ENCODE data around the gene HSF5. TPM values are rescaled to one million over a fixed set of nuclear protein-coding genes. Genes with fewer than 3 reads are reported as not detected.

Gene HSF5
- polyA plus RNA-seq, 2 of the 4 experiments (the other 2 are of a cell fraction) = not detected

GRCh38 chr17:58378733-58379510, 109.3 kb downstream of the HSF5 start:
- TF ChIP-seq REST (IDR thresholded peaks at IDR 0.05) (no peak), CHD2 (IDR thresholded peaks at IDR 0.05; ENCODE audit: low read length, partially characterized antibody) (no peak), ZNF302 (CRISPR knock-in tag; IDR thresholded peaks at IDR 0.05) (no peak), ZSCAN20 (CRISPR knock-in tag; IDR thresholded peaks at IDR 0.05) (no peak), MAFK (IDR thresholded peaks at IDR 0.05; ENCODE audit: partially characterized antibody) (no peak), ATOH8 (CRISPR knock-in tag; IDR thresholded peaks at IDR 0.05; ENCODE audit: low read depth) (no peak), RNF2 (IDR thresholded peaks at IDR 0.05; ENCODE audit: borderline replicate concordance, low read depth) (no peak), NFE2L2 (conservative IDR thresholded peaks at IDR 0.05; ENCODE audit: low read length) (no peak), MAZ (IDR thresholded peaks at IDR 0.05; ENCODE audit: borderline replicate concordance, low read depth, low read length) (no peak), ESRRA (IDR thresholded peaks at IDR 0.05; ENCODE audit: borderline replicate concordance, low read length) (no peak), GATA3 (IDR thresholded peaks at IDR 0.05; ENCODE audit: borderline replicate concordance) (no peak), E2F6 (IDR thresholded peaks at IDR 0.05; ENCODE audit: borderline replicate concordance, low read depth) (no peak)
- H3K4me3 ChIP-seq = no peak overlapping the region
- 80% methylated on average over 8 of the region's 8 CpGs for WGBS (ENCODE audit: missing lambda C conversion rate)
- H3K4me2 ChIP-seq = no peak overlapping the region
- POLR2A ChIA-PET = interaction anchor here (1.8 kb wide), 1 partner anchor 27 kb away, joined by 6 read pairs; the partner anchor contains the start of gene SUPT4H1
- ATAC-seq (no peak), FAIRE-seq (no peak), DNase-seq (ENCODE audit: low read depth in 1 of 2, low spot score in 1 of 2) (no peak)
- CTCF ChIA-PET = interaction anchor here (0.8 to 6.3 kb wide), 11 partner anchors 10 to 356 kb away, joined by 3 to 31 read pairs (median 4); partner anchors contain the start of gene RNF43
- H3K4me1 ChIP-seq = peaks cover 68% of the 10 kb centered on the region
- no peaks in the 10 kb centered on the region for H3K9me3 ChIP-seq
- H3K27ac ChIP-seq = peak overlapping the region in 1 of 2 experiments; percentile 49; a peak in 3 of 6 replicates

GRCh38 chr17:58377661-58378060, 110.5 kb downstream of the HSF5 start:
- ATAC-seq (no peak), DNase-seq (ENCODE audit: low read depth in 1 of 2, low spot score in 1 of 2) (no peak), FAIRE-seq (no peak)
- H3K4me1 ChIP-seq = peaks cover 56% of the 10 kb centered on the region
- no peak overlapping the region for H3K4me2 ChIP-seq
- ChIA-PET POLR2A (no interaction called here), CTCF (interaction anchor here (1.0 to 6.3 kb wide), 5 partner anchors 9 to 60 kb away, joined by 3 to 31 read pairs (median 16); partner anchors contain the start of gene RNF43)
- H3K9me3 ChIP-seq = no peaks in the 10 kb centered on the region
- H3K4me3 ChIP-seq = no peak overlapping the region
- TF ChIP-seq CEBPB (IDR thresholded peaks at IDR 0.05) = no peak
- H3K27ac ChIP-seq = peak overlapping the region in 1 of 2 experiments; percentile 22; a peak in 1 of 6 replicates
- WGBS (ENCODE audit: missing lambda C conversion rate) = 88% methylated on average over 5 of the region's 5 CpGs

- 79% methylated on average over 3 of the region's 3 CpGs for WGBS (ENCODE audit: missing lambda C conversion rate)
- Histone ChIP-seq H3K27ac (peak overlapping the region in 1 of 2 experiments; percentile 22; a peak in 1 of 6 replicates), H3K9me3 (no peaks in the 10 kb centered on the region), H3K4me1 (peaks cover 51% of the 10 kb centered on the region), H3K4me3 (no peak overlapping the region), H3K4me2 (no peak overlapping the region)
- FAIRE-seq (no peak), ATAC-seq (no peak), DNase-seq (ENCODE audit: low read depth in 1 of 2, low spot score in 1 of 2) (no peak)
- CTCF ChIA-PET = interaction anchor here (1.5 to 6.3 kb wide), 4 partner anchors 13 to 71 kb away, joined by 5 to 31 read pairs (median 16); partner anchors contain the start of gene RNF43
- POLR2A ChIA-PET = no interaction called here
- TF ChIP-seq CTCF (IDR thresholded peaks at IDR 0.05) (no peak), GATA3 (IDR thresholded peaks at IDR 0.05; ENCODE audit: borderline replicate concordance) (no peak), PHF8 (IDR thresholded peaks at IDR 0.05; ENCODE audit: borderline replicate concordance, low read depth) (no peak), HOXB13 (CRISPR knock-in tag; IDR thresholded peaks at IDR 0.05; ENCODE audit: low read depth) (no peak), JUN (IDR thresholded peaks at IDR 0.05) (no peak), CEBPB (IDR thresholded peaks at IDR 0.05) (no peak), JUNB (IDR thresholded peaks at IDR 0.05) (no peak), RCOR1 (IDR thresholded peaks at IDR 0.05; ENCODE audit: low read depth, low read length) (no peak), ATOH8 (CRISPR knock-in tag; IDR thresholded peaks at IDR 0.05; ENCODE audit: low read depth) (no peak), TFCP2L1 (CRISPR knock-in tag; IDR thresholded peaks at IDR 0.05) (no peak), NFE2L2 (conservative IDR thresholded peaks at IDR 0.05; ENCODE audit: low read length) (no peak), RARB (CRISPR knock-in tag; IDR thresholded peaks at IDR 0.05) (no peak)
Measured at GRCh38 chr17:58377093-58377601, 111.1 kb downstream of the HSF5 start.

Measured in A549 (cell line).